SH-SY5Y (cell line): Measurements from ENCODE around the gene UBR4.

Source experiments
- GATA2 ChIP-seq: IDR thresholded peaks from 2 replicates; pipeline ENCODE4 v1.6.1; 2011; ENCODE audit warnings: mild to moderate bottlenecking, low read depth, low read length
- GATA3 ChIP-seq: IDR thresholded peaks from 2 replicates; pipeline ENCODE4 v1.6.1; 2011; ENCODE audit warnings: low read depth, mild to moderate bottlenecking, low read length, moderate library complexity

DNA sequence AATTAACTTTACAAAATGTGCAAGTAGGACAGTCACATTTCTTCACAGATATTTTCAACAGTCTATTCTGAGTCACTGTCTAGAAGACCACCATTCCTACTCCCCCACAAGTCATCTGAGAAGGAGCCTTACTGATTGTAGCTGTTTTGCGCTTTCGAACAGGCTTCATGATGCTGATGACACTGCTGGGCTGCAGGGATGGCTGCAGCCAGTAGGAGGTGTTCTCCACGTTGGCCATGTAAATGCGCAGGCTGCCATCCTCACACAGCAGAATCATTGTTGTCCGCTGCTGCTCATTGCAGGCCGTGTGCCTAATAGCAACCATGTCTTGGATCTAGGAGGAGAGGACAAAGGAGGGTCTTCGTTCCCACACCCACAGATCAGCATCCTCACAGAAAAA, 56.9 kb downstream of the UBR4 start:
- TF ChIP-seq GATA3 (no peak), GATA2 (no peak)
